ENCODE data around the gene TRMT61A.
"Not testable (repeated sequence)": the region's sequence is repeated elsewhere in the genome, so short reads cannot be mapped to it uniquely, and the experiment has no call there.

Gene TRMT61A

GRCh38 chr14:103520657-103521437 lies 8.1 kb upstream of the TRMT61A start:
- peaks cover 4% of the 10 kb centered on the region for H3K36me3 ChIP-seq (ENCODE audit: control insufficient read depth, insufficient read depth, low read length)
- H3K9ac ChIP-seq (ENCODE audit: low read length): no peak overlapping the region
- peaks cover 27% of the 10 kb centered on the region for H3K4me1 ChIP-seq (ENCODE audit: control insufficient read depth, insufficient read depth, low read length)
- peak overlapping the region; percentile 90 for H3K27ac ChIP-seq (ENCODE audit: low read depth, low read length)
- H3K4me3 ChIP-seq (ENCODE audit: low read length): peak overlapping the region; percentile 83
- H3K27me3 ChIP-seq (ENCODE audit: control insufficient read depth, insufficient read depth, low read length): no peaks in the 10 kb centered on the region

- H3K4me1 ChIP-seq (ENCODE audit: control insufficient read depth, insufficient read depth, low read length): peaks cover 27% of the 10 kb centered on the region
- no peaks in the 10 kb centered on the region for H3K27me3 ChIP-seq (ENCODE audit: control insufficient read depth, insufficient read depth, low read length)
- no peak overlapping the region for H3K9ac ChIP-seq (ENCODE audit: low read length)
- peak overlapping the region; percentile 83 for H3K4me3 ChIP-seq (ENCODE audit: low read length)
- peaks cover 4% of the 10 kb centered on the region for H3K36me3 ChIP-seq (ENCODE audit: control insufficient read depth, insufficient read depth, low read length)
- H3K27ac ChIP-seq (ENCODE audit: low read depth, low read length): peak overlapping the region; percentile 90
Measured at GRCh38 chr14:103521438-103521950, 7.5 kb upstream of the TRMT61A start.

GRCh38 chr14:103521951-103522563 lies 6.9 kb upstream of the TRMT61A start:
- H3K4me3 ChIP-seq (ENCODE audit: low read length): peak overlapping the region; percentile 83
- peak overlapping the region; percentile 66 for H3K9ac ChIP-seq (ENCODE audit: low read length)
- peaks cover 27% of the 10 kb centered on the region for H3K4me1 ChIP-seq (ENCODE audit: control insufficient read depth, insufficient read depth, low read length)
- H3K27me3 ChIP-seq (ENCODE audit: control insufficient read depth, insufficient read depth, low read length): no peaks in the 10 kb centered on the region
- H3K27ac ChIP-seq (ENCODE audit: low read depth, low read length): peak overlapping the region; percentile 90
- peaks cover 4% of the 10 kb centered on the region for H3K36me3 ChIP-seq (ENCODE audit: control insufficient read depth, insufficient read depth, low read length)

GRCh38 chr14:103522649-103523574 lies 6.1 kb upstream of the TRMT61A start, which contains the start of gene CKB:
Gene CKB, minus strand, starts transcription at chr14:103522830. Its CDS starts 337 bp downstream, at chr14:103522493.
- Histone ChIP-seq H3K9ac (ENCODE audit: low read length) (peak within 1 kb of the TSS; percentile 66), H3K27me3 (ENCODE audit: control insufficient read depth, insufficient read depth, low read length) (no peaks in the 10 kb centered on the region), H3K36me3 (ENCODE audit: control insufficient read depth, insufficient read depth, low read length) (peaks cover 4% of the 10 kb centered on the region), H3K27ac (ENCODE audit: low read depth, low read length) (peak within 1 kb of the TSS; percentile 90), H3K4me1 (ENCODE audit: control insufficient read depth, insufficient read depth, low read length) (peaks cover 25% of the 10 kb centered on the region), H3K4me3 (ENCODE audit: low read length) (peak within 1 kb of the TSS; percentile 83)

- no peak overlapping the region for H3K27ac ChIP-seq (ENCODE audit: low read depth, low read length)
- peaks cover 24% of the 10 kb centered on the region for H3K4me1 ChIP-seq (ENCODE audit: control insufficient read depth, insufficient read depth, low read length)
- no peak overlapping the region for H3K9ac ChIP-seq (ENCODE audit: low read length)
- no peaks in the 10 kb centered on the region for H3K27me3 ChIP-seq (ENCODE audit: control insufficient read depth, insufficient read depth, low read length)
- no peak overlapping the region for H3K4me3 ChIP-seq (ENCODE audit: low read length)
- peaks cover 4% of the 10 kb centered on the region for H3K36me3 ChIP-seq (ENCODE audit: control insufficient read depth, insufficient read depth, low read length)
Measured at GRCh38 chr14:103523575-103523954, 5.4 kb upstream of the TRMT61A start.

DNA sequence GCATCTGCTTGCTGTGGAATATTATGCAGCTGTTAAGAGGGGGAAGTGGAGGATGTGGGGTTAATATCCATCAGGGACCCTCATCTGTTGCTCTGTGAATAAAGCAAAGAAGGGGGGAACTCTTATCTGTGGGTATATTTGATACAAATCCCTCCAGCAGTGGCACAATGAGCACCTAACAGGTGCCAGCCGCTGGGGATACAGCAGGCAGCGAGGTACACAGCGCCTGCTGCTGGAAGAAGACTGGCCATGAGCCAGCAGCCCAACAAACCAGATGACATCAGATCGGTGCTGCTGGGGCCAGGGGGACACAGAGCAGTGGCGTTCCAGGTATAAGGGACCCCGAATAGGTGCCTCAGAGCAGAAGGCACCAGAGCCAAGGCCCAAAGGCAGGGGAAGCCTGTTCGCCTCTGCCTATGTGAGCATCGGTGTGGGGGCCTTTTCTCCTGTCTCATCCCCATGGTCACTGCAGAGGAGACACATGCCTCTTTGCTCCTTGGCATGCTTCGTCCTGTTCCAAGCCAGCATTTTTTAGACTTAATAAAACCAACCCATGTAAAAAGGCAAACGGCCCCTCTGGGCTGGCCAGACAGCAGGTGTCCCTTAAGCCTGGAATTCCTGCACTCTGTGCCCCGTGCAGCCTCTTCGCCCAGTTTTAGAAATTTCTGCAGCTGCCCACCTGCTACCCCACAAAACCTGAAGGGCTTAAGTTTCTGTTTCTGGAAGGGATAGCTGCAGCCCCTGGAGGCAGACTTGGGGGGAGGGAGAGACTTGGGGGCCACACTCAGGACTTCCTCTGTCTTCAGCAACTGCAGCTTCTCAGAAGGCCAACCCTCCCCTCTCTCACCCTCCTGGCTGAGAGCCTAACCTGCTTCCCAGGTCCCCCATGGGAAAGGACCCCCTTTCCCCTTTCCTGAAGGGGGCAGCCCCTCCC lies 4.7 kb upstream of the TRMT61A start:
- H3K27me3 ChIP-seq (ENCODE audit: control insufficient read depth, insufficient read depth, low read length): no peaks in the 10 kb centered on the region
- H3K36me3 ChIP-seq (ENCODE audit: control insufficient read depth, insufficient read depth, low read length): peaks cover 4% of the 10 kb centered on the region
- H3K9ac ChIP-seq (ENCODE audit: low read length): no peak overlapping the region
- H3K4me1 ChIP-seq (ENCODE audit: control insufficient read depth, insufficient read depth, low read length): peaks cover 18% of the 10 kb centered on the region
- no peak overlapping the region for H3K4me3 ChIP-seq (ENCODE audit: low read length)
- peak overlapping the region; percentile 43 for H3K27ac ChIP-seq (ENCODE audit: low read depth, low read length)

DNA sequence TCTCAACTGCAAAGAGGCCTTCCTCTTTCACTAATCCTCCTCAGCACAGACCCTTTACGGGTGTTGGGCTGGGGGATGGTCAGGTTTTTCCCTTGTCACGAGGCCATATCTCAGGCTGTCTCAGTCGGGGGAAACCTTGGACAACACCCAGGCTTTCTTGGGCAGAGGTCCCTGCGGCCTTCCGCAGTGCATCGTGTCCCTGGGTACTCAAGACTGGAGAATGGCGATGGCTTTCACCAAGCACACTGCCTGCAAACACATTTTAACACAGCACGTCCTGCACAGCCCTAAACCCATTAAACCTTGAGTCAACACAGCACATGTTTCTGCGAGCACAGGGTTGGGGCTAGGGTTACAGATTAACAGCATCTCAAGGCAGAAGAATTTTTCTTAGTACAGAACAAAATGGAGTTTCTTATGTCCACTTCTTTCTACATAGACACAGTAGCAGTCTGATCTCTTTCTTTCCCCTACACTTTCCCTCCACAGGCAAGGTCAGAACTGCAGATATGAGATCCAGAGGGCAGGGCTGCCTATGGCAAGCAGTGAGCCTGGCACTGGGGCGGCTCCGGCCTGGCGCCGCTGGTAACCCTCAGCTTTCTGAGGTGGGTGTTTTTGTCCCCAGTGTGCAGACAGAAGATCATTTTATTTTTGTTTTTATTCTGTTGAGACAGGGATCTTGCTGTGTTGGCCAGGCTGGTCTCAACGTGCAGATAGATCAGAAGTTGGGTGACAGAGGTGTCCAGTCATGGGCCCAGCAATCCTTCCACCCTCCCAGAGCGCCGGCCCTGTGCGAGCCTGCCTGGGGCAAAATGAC lies 3.4 kb upstream of the TRMT61A start:
- H3K27ac ChIP-seq (ENCODE audit: low read depth, low read length): peak overlapping the region; percentile 84
- not testable (repeated sequence) for H3K9ac ChIP-seq (ENCODE audit: low read length); H3K27me3 ChIP-seq (ENCODE audit: control insufficient read depth, insufficient read depth, low read length)

DNA sequence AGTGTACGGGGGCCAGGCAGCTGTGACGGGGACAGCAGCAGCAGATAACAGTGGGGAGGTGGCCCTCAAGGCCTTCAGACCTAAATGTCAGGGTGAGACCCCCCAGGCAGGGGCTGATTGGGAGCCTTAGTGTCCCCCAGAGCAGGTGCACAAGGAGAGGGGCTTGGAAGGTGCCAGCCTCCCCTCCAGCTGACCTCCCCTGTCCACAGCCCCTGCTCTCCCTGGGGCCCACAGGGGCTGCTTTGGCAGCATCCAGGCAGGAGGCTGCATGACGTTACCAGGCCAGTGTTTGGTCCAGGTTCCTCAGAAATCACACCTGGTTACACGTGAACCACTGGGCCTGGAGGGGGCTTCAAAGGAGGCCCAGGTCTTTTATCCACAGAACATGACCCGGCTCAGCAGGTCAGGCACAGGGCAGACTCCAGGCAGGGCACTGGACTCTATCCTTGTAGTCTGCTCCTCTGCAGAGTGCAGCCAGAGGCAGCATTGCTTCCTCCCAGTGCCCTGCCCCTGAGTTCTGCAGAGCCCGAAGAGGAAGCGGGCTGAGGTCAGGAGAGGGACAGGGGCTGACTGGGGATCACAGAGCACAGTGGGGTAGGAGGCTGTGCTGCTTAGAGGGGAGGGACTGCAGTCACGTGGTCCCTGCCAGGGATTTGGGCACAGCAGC lies 2.6 kb upstream of the TRMT61A start:
- Histone ChIP-seq H3K36me3 (ENCODE audit: control insufficient read depth, insufficient read depth, low read length) (no peaks in the 10 kb centered on the region), H3K27me3 (ENCODE audit: control insufficient read depth, insufficient read depth, low read length) (no peaks in the 10 kb centered on the region), H3K27ac (ENCODE audit: low read depth, low read length) (peak overlapping the region; percentile 84), H3K9ac (ENCODE audit: low read length) (no peak overlapping the region), H3K4me1 (ENCODE audit: control insufficient read depth, insufficient read depth, low read length) (peaks cover 17% of the 10 kb centered on the region), H3K4me3 (ENCODE audit: low read length) (no peak overlapping the region)

More for the DNA sequence above, 3.4 kb upstream of the TRMT61A start:
- peaks cover 17% of the 10 kb centered on the region for H3K4me1 ChIP-seq (ENCODE audit: control insufficient read depth, insufficient read depth, low read length)
- not testable (repeated sequence) for H3K4me3 ChIP-seq (ENCODE audit: low read length); H3K36me3 ChIP-seq (ENCODE audit: control insufficient read depth, insufficient read depth, low read length)

DNA sequence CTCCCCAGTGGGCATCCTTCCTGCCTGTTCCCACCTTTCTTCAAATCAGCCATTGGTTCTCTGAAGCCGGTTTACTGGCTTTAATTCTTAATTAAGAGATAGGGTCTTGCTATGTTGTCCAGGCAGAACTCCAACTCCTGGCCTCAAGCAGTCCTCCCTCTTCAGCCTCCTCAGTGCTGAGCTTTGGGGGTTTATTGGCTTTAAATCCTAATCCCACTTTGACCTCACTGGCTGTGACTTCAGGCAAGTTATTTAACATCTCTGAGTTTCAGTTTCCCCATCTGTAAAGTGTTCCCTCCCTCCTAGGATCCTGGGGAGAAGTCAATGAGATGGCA lies 2.1 kb upstream of the TRMT61A start:
- Histone ChIP-seq H3K36me3 (ENCODE audit: control insufficient read depth, insufficient read depth, low read length) (no peaks in the 10 kb centered on the region), H3K4me3 (ENCODE audit: low read length) (no peak overlapping the region), H3K4me1 (ENCODE audit: control insufficient read depth, insufficient read depth, low read length) (peaks cover 17% of the 10 kb centered on the region), H3K9ac (ENCODE audit: low read length) (no peak overlapping the region), H3K27ac (ENCODE audit: low read depth, low read length) (peak overlapping the region; percentile 84), H3K27me3 (ENCODE audit: control insufficient read depth, insufficient read depth, low read length) (no peaks in the 10 kb centered on the region)

DNA sequence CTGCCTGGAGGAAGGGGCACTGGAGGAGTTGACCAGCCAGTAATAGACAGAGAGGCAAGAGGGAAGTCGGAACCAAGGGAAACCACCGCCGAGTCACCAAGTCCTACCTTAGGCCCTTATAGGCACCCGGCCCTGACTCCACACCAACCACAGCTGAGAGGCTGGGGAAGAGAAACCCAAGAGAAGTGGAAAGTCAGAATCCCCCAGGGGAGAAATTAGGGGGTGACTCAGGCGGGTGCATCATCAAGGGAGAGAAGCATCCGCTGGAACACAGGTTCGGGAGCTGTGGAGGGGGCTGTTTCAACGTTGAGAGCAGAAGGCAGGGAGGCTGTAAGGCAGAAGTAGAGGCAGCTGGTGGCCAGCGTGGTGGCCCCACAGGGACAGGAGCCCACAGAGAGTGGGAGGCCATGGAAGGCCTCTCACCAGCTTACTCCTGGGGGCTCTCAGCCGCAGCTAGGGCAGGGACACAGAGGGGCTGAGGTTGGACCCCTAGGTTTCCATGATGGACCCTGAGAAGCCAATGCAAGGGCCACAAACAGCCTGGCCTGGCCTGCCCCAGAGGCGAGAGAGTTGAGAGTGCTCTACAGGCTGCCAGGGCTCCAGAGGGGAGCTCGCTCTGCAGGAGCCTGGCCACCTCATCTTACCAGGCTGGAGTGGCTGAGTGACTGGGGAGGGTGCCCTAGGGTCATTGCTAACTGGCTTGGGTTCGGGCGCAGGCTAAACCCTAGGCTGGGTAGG lies 1.4 kb upstream of the TRMT61A start:
- H3K27ac ChIP-seq (ENCODE audit: low read depth, low read length): peak overlapping the region; percentile 91
- no peaks in the 10 kb centered on the region for H3K27me3 ChIP-seq (ENCODE audit: control insufficient read depth, insufficient read depth, low read length)
- H3K36me3 ChIP-seq (ENCODE audit: control insufficient read depth, insufficient read depth, low read length): no peaks in the 10 kb centered on the region
- H3K9ac ChIP-seq (ENCODE audit: low read length): no peak overlapping the region
- peaks cover 22% of the 10 kb centered on the region for H3K4me1 ChIP-seq (ENCODE audit: control insufficient read depth, insufficient read depth, low read length)
- peak overlapping the region; percentile 70 for H3K4me3 ChIP-seq (ENCODE audit: low read length)

Measured in rectal smooth muscle tissue (tissue), 1 donor.